Endothelial cell of umbilical vein (primary cell): ENCODE measurements around the gene OR2F2. TPM values are rescaled to one million over a fixed set of nuclear protein-coding genes. Genes with fewer than 3 reads are reported as not detected.

Experiments used
- BruUV-seq: library from RNA; stranded (reverse); fragments of 400-500 nt; replicated peaks from 2 replicates; lab custom pipeline; 2021; lab: Mats Ljungman, UMichigan
- CTCF ChIA-PET: fragments of 300-600, 350-600 bp; sonication (Branson Sonifier 250); formaldehyde crosslinking; loops from one replicate; lab custom pipeline; 2021; ENCODE audit warnings: antibody characterized with exemption, inconsistent platforms; lab: Charles Lee
- POLR2A ChIA-PET: fragments of 300-600, 350-600 bp; sonication (Branson Sonifier 250); formaldehyde crosslinking; loops from one replicate; lab custom pipeline; 2021; ENCODE audit warnings: antibody characterized with exemption, inconsistent platforms; lab: Charles Lee
- DNase-seq: peaks from one replicate; pipeline ENCODE4 v3.0.0-alpha.2; 2011; ENCODE audit warnings: low read depth, low spot score
- FAIRE-seq: peaks from 2 replicates; lab custom pipeline; 2011; peaks lifted over from hg19 to GRCh38; lab: Jason Lieb, UNC
- H2AFZ ChIP-seq: 2 replicates; pipeline ENCODE4 v1.6.0; 2012; ENCODE audit warnings: low read depth, low read length, control low read depth, inconsistent platforms
- H3K27ac ChIP-seq: 2 replicates; pipeline ENCODE4 v1.5.1; 2011; ENCODE audit warnings: low read depth, mild to moderate bottlenecking, control low read depth, low read length, moderate library complexity; ENCODE audit not compliant: insufficient read depth
- H3K27me3 ChIP-seq, 2 experiments: 2 replicates each; pipeline versions ENCODE4 v1.6.0 to v1.6.1; 2011; ENCODE audit warnings: low read length in 2 of 2, mixed read lengths in 1 of 2; ENCODE audit not compliant: control insufficient read depth in 2 of 2, insufficient read depth in 2 of 2
- H3K36me3 ChIP-seq, 2 experiments: 2 replicates in 1 of 2; 3 replicates in 1 of 2; pipeline ENCODE4 v1.5.1; 2011; ENCODE audit warnings: low read length in 2 of 2, mild to moderate bottlenecking in 1 of 2, moderate library complexity in 1 of 2; ENCODE audit not compliant: control insufficient read depth in 2 of 2, insufficient read depth in 2 of 2; ENCODE audit errors: extremely low read depth in 1 of 2
- H3K4me1 ChIP-seq: 3 replicates; pipeline ENCODE4 v1.5.1; 2011; ENCODE audit warnings: mild to moderate bottlenecking, low read length; ENCODE audit not compliant: control insufficient read depth, insufficient read depth; ENCODE audit errors: extremely low read depth
- H3K4me2 ChIP-seq: 2 replicates; pipeline ENCODE4 v1.6.1; 2011; ENCODE audit warnings: low read length, control low read depth, mixed read lengths; ENCODE audit not compliant: insufficient read depth
- H3K4me3 ChIP-seq, 3 experiments: fragments of 200-600 bp in 1 of 3; sonication (generic), shearing (Covaris generic) in 1 of 3; replicated peaks in 1 of 3; 2 replicates each; pipeline ENCODE4 v1.5.1; 2011 to 2016; ENCODE audit warnings: control low read depth in 3 of 3, low read length in 3 of 3, mild to moderate bottlenecking in 2 of 3, inconsistent platforms in 1 of 3, low read depth in 1 of 3, moderate library complexity in 1 of 3; ENCODE audit not compliant: insufficient read depth in 1 of 3
- H3K79me2 ChIP-seq: 2 replicates; pipeline ENCODE4 v1.6.0; 2012; ENCODE audit warnings: low read length, inconsistent platforms; ENCODE audit not compliant: control insufficient read depth, insufficient read depth
- H3K9ac ChIP-seq: replicated peaks from 2 replicates; pipeline ENCODE3; 2011; ENCODE audit warnings: low read length, control low read depth; ENCODE audit not compliant: insufficient read depth; ENCODE audit errors: extremely low read depth
- H3K9me1 ChIP-seq: replicated peaks from 3 replicates; pipeline ENCODE4 v1.6.0; 2011; ENCODE audit warnings: mild to moderate bottlenecking, low read length; ENCODE audit not compliant: control insufficient read depth, insufficient read depth; ENCODE audit errors: extremely low read depth
- H3K9me3 ChIP-seq: replicated peaks from 2 replicates; pipeline ENCODE4 v1.5.1; 2012; ENCODE audit warnings: low read length, inconsistent platforms; ENCODE audit not compliant: control insufficient read depth, insufficient read depth
- H4K20me1 ChIP-seq: replicated peaks from 2 replicates; pipeline ENCODE3; 2011; ENCODE audit warnings: mild to moderate bottlenecking, low read length; ENCODE audit not compliant: control insufficient read depth, insufficient read depth; ENCODE audit errors: extremely low read depth
- EZH2 ChIP-seq: IDR thresholded peaks from 2 replicates; pipeline ENCODE4 v1.6.1; 2012; ENCODE audit warnings: borderline replicate concordance, low read depth, mild to moderate bottlenecking, moderate library complexity, low read length, inconsistent platforms; ENCODE audit not compliant: severe bottlenecking
- FOS ChIP-seq: IDR thresholded peaks from 2 replicates; pipeline ENCODE4 v1.6.1; 2011; ENCODE audit warnings: mild to moderate bottlenecking, low read length, moderate library complexity, borderline replicate concordance; ENCODE audit not compliant: insufficient read depth
- GATA2 ChIP-seq: IDR thresholded peaks from 2 replicates; pipeline ENCODE4 v1.7.0; 2011; ENCODE audit warnings: low read depth, mild to moderate bottlenecking, moderate library complexity, mixed read lengths, low read length; ENCODE audit not compliant: insufficient read length, insufficient read depth
- JUN ChIP-seq: IDR thresholded peaks from 2 replicates; pipeline ENCODE4 v1.6.1; 2011; ENCODE audit warnings: borderline replicate concordance, low read depth; ENCODE audit not compliant: insufficient read length, insufficient read depth
- MYC ChIP-seq: IDR thresholded peaks from one replicate; pipeline ENCODE4 v1.6.1; 2011; ENCODE audit warnings: mild to moderate bottlenecking, low read depth, low read length
- POLR2A ChIP-seq: IDR thresholded peaks from 2 replicates; pipeline ENCODE4 v1.6.1; 2012; ENCODE audit warnings: low read depth, mild to moderate bottlenecking, control low read depth, low read length
- POLR2AphosphoS5 ChIP-seq: IDR thresholded peaks from 2 replicates; pipeline ENCODE4 v1.6.1; 2012; ENCODE audit warnings: low read depth, mild to moderate bottlenecking, control low read depth, low read length, moderate library complexity; ENCODE audit not compliant: insufficient read depth
- dilution Hi-C: fragments of 300-500 bp; cut with MboI; formaldehyde crosslinking; loops from one replicate; pipeline ENCODE4 v1.15.0; 2019; ENCODE audit warnings: low sequenced_read_pairs; ENCODE audit not compliant: extremely low pct_ligation_motif_present
- intact Hi-C: fragments of 100-400 bp; cut with micrococcal nuclease; formaldehyde crosslinking; loops from one replicate; pipeline ENCODE4 v1.10.0; 2022
- polyA plus RNA-seq, 4 experiments: library from polyadenylated mRNA; depleted of rRNA in 3 of 4; stranded (reverse) in 3 of 4; unstranded in 1 of 4; fragments of >200 nt; gene quantifications; 2 replicates each; pipeline versions ENCODE4 v1.2.1 to v1.2.3, GENCODE V29; 2011 to 2012; ENCODE audit warnings: missing spikeins in 1 of 4
- total RNA-seq: library from RNA; stranded (reverse); gene quantifications from 2 replicates; pipeline ENCODE4 v1.2.3, GENCODE V29; 2021
- TF ChIP-seq, protein P1 (sequence below), 2 donors: IDR thresholded peaks; 1 replicate in 1 of 2; 2 replicates in 1 of 2; pipeline ENCODE4 v1.5.1; 2011; ENCODE audit warnings: low read length in 2 of 2, mild to moderate bottlenecking in 2 of 2, moderate library complexity in 2 of 2, control low read depth in 1 of 2, inconsistent platforms in 1 of 2, low read depth in 1 of 2; ENCODE audit not compliant: insufficient read depth in 1 of 2; ENCODE audit errors: extremely low read depth in 1 of 2
- TF ChIP-seq, protein P2 (sequence below): IDR thresholded peaks from 2 replicates; pipeline ENCODE4 v1.6.1; 2011; ENCODE audit not compliant: insufficient read depth, insufficient read length

Gene OR2F2
- total and polyA plus RNA-seq, 2 donors (not counting 3 experiments of a cell fraction or from before 2014, with no cell fraction given), result not detected

DNA sequence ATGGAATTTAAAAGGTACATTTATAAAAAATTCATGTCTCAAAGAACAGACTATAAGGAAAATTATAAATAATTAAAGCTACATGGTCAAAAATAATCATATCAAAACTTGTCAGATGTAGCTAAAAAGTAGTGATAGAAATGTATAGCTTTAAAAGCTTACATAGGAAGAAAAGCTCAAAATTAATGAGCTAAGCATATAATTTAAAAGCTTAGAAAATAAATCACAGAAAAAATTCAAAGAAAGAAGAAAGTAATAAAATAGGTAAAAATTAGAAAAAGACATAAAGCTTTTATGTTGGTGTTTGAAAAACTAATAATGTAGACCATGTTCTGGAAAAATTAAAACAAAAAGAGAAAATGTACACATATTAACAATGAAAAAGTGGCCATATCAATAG is 38.4 kb upstream of the OR2F2 start:
- H3K27ac ChIP-seq, result no peak overlapping the region
- CTCF ChIA-PET, result no interaction called here
- peaks cover 53% of the 10 kb centered on the region for H3K79me2 ChIP-seq
- H3K9me3 ChIP-seq, result no peaks in the 10 kb centered on the region
- H4K20me1 ChIP-seq, result no peaks in the 10 kb centered on the region
- intact Hi-C loops (no loop called here), dilution Hi-C loops (no loop called here)
- BruUV-seq, result no TSS peak
- peaks cover 21% of the 10 kb centered on the region for H3K4me1 ChIP-seq
- POLR2A ChIA-PET, result interaction anchor here (0.9 kb wide), 1 partner anchor 11 kb away, joined by 4 read pairs; no protein-coding TSS in a partner anchor
- DNase-seq (no peak), FAIRE-seq (no peak)
- no peak overlapping the region for H2AFZ ChIP-seq
- no peaks in the 10 kb centered on the region for H3K36me3 ChIP-seq
- no peak overlapping the region for H3K4me2 ChIP-seq
- H3K9me1 ChIP-seq, result no peaks in the 10 kb centered on the region
- H3K4me3 ChIP-seq, result no peak overlapping the region
- H3K27me3 ChIP-seq, result no peaks in the 10 kb centered on the region
- TF ChIP-seq, protein P1, sequence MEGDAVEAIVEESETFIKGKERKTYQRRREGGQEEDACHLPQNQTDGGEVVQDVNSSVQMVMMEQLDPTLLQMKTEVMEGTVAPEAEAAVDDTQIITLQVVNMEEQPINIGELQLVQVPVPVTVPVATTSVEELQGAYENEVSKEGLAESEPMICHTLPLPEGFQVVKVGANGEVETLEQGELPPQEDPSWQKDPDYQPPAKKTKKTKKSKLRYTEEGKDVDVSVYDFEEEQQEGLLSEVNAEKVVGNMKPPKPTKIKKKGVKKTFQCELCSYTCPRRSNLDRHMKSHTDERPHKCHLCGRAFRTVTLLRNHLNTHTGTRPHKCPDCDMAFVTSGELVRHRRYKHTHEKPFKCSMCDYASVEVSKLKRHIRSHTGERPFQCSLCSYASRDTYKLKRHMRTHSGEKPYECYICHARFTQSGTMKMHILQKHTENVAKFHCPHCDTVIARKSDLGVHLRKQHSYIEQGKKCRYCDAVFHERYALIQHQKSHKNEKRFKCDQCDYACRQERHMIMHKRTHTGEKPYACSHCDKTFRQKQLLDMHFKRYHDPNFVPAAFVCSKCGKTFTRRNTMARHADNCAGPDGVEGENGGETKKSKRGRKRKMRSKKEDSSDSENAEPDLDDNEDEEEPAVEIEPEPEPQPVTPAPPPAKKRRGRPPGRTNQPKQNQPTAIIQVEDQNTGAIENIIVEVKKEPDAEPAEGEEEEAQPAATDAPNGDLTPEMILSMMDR (IDR thresholded peaks at IDR 0.05; ENCODE audit: extremely low read depth in 1 of 2, insufficient read depth in 1 of 2, low read depth in 1 of 2, low read length in 2 of 2), result no peak
- TF ChIP-seq FOS (no peak), POLR2A (no peak), POLR2AphosphoS5 (no peak), EZH2 (no peak), JUN (no peak), GATA2 (no peak), MYC (no peak)
- TF ChIP-seq, protein P2, sequence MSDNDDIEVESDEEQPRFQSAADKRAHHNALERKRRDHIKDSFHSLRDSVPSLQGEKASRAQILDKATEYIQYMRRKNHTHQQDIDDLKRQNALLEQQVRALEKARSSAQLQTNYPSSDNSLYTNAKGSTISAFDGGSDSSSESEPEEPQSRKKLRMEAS, result no peak
- no peak overlapping the region for H3K9ac ChIP-seq
